ENCODE data around the gene TP53I13. TPM values are rescaled to one million over a fixed set of nuclear protein-coding genes. Genes with fewer than 3 reads are reported as not detected.

The TP53I13 gene
- total RNA-seq, 1 donor from 2014 or later = 51.9 TPM

GRCh38 chr17:29569245-29569950 lies 897 bp downstream of the TP53I13 start:
- no peak for TF ChIP-seq CTCF (IDR thresholded peaks at IDR 0.05)
- Histone ChIP-seq H3K36me3 (peaks cover 5% of the 10 kb centered on the region), H3K4me3 (peak overlapping the region; percentile 76), H3K9me3 (no peaks in the 10 kb centered on the region), H3K27me3 (no peaks in the 10 kb centered on the region), H3K4me1 (peaks cover 34% of the 10 kb centered on the region), H3K27ac (peak overlapping the region; percentile 87)
- no peak for ATAC-seq
- intact Hi-C loops (cut with DNase I) = no loop called here
- DNase-seq = peak; percentile 54

GRCh38 chr17:29570521-29570920 lies 2.0 kb downstream of the TP53I13 start:
- peak; percentile 52 for DNase-seq

GRCh38 chr17:29571486-29571882 lies 3.0 kb downstream of the TP53I13 start:
- peaks cover 25% of the 10 kb centered on the region for H3K36me3 ChIP-seq
- DNase-seq (peak; percentile 29), ATAC-seq (no peak)

More at GRCh38 chr17:29570521-29570920, 2.0 kb downstream of the TP53I13 start:
- peaks cover 24% of the 10 kb centered on the region for H3K4me1 ChIP-seq
- H3K27ac ChIP-seq = no peak overlapping the region
- no peaks in the 10 kb centered on the region for H3K27me3 ChIP-seq
- peaks cover 16% of the 10 kb centered on the region for H3K36me3 ChIP-seq
- H3K9me3 ChIP-seq = no peaks in the 10 kb centered on the region
- ATAC-seq = no peak
- no peak for TF ChIP-seq CTCF (IDR thresholded peaks at IDR 0.05)
- intact Hi-C loops (cut with DNase I) = no loop called here
- H3K4me3 ChIP-seq = no peak overlapping the region

GRCh38 chr17:29571883-29572681 lies 3.6 kb downstream of the TP53I13 start:
- Histone ChIP-seq H3K4me1 (peaks cover 13% of the 10 kb centered on the region), H3K27ac (no peak overlapping the region), H3K36me3 (peaks cover 31% of the 10 kb centered on the region), H3K4me3 (peak overlapping the region; percentile 25), H3K9me3 (no peaks in the 10 kb centered on the region), H3K27me3 (no peaks in the 10 kb centered on the region)
- ATAC-seq = no peak
- peak; percentile 63 for DNase-seq
- intact Hi-C loops (cut with DNase I) = no loop called here
- no peak for TF ChIP-seq CTCF (IDR thresholded peaks at IDR 0.05)

More at GRCh38 chr17:29571486-29571882, 3.0 kb downstream of the TP53I13 start:
- Histone ChIP-seq H3K27me3 (no peaks in the 10 kb centered on the region), H3K4me3 (no peak overlapping the region), H3K4me1 (peaks cover 14% of the 10 kb centered on the region), H3K27ac (no peak overlapping the region), H3K9me3 (no peaks in the 10 kb centered on the region)
- TF ChIP-seq CTCF (IDR thresholded peaks at IDR 0.05) = no peak
- intact Hi-C loops (cut with DNase I) = no loop called here

- peak; percentile 69 for TF ChIP-seq CTCF (IDR thresholded peaks at IDR 0.05)
- no peak overlapping the region for H3K27ac ChIP-seq
- ATAC-seq (peak; percentile 49), DNase-seq (peak; percentile 71)
- peaks cover 13% of the 10 kb centered on the region for H3K4me1 ChIP-seq
- intact Hi-C loops (cut with DNase I) = no loop called here
- no peaks in the 10 kb centered on the region for H3K27me3 ChIP-seq
- peak overlapping the region; percentile 25 for H3K4me3 ChIP-seq
- peaks cover 40% of the 10 kb centered on the region for H3K36me3 ChIP-seq
- no peaks in the 10 kb centered on the region for H3K9me3 ChIP-seq
These were observed 4.4 kb downstream of the TP53I13 start for GRCh38 chr17:29572691-29573557.

Measured in upper lobe of right lung (tissue), 1 donor.